Panc1 (cell line): ENCODE measurements around the gene GRK6.

Experiments
- POLR2AphosphoS5 ChIP-seq: IDR thresholded peaks from 2 replicates; pipeline ENCODE4 v1.6.1; 2012; ENCODE audit warnings: mild to moderate bottlenecking, low read depth, low read length, moderate library complexity
- SIN3A ChIP-seq: IDR thresholded peaks from 2 replicates; pipeline ENCODE4 v1.6.1; 2012; ENCODE audit warnings: low read depth, mild to moderate bottlenecking, low read length, moderate library complexity, borderline replicate concordance; ENCODE audit not compliant: insufficient read depth
- TCF7L2 ChIP-seq: IDR thresholded peaks from 2 replicates; pipeline ENCODE4 v1.6.1; 2011; ENCODE audit warnings: mild to moderate bottlenecking, low read depth, low read length, inconsistent platforms
- TF ChIP-seq, protein P1 (sequence below): fragments of 450-650 bp; IDR thresholded peaks from 2 replicates; pipeline ENCODE4 v1.5.1; 2017; ENCODE audit warnings: mild to moderate bottlenecking
- TF ChIP-seq, protein P2 (sequence below), 2 experiments: IDR thresholded peaks; 2 replicates each; pipeline ENCODE4 v1.6.1; 2011 to 2012; ENCODE audit warnings: low read depth in 2 of 2, control low read depth in 1 of 2, low read length in 1 of 2, mild to moderate bottlenecking in 1 of 2, moderate library complexity in 1 of 2; ENCODE audit not compliant: insufficient read depth in 1 of 2

DNA sequence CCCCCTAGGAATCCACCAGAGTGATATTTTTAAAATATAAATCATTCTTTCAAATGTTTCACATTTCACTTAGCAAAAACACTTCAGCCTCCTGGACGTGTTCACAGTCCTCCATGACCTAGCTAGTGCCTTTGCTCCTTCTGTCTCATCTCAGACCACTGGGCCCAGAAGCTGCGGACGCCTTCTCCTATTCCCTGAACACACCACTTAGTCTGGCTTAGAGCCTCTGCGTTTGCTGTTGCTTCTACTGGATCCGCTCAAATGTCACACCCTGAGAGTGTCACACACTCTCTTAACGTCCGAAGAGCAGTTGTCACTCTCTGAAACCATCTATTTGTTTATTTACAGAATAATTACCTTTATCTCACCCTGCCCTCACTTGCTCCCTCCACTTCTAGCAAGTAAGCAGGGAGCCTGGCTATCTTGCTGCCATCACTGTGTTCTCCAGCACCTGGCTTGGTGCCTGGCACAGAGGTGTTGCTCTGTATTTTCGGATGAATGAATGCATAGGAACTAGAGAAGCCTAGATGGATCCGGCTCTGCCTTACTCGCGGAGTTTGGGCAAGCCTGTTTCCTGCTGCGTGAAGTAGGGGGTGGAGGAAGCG lies 1.2 kb upstream of the GRK6 start:
- TF ChIP-seq, protein P1, sequence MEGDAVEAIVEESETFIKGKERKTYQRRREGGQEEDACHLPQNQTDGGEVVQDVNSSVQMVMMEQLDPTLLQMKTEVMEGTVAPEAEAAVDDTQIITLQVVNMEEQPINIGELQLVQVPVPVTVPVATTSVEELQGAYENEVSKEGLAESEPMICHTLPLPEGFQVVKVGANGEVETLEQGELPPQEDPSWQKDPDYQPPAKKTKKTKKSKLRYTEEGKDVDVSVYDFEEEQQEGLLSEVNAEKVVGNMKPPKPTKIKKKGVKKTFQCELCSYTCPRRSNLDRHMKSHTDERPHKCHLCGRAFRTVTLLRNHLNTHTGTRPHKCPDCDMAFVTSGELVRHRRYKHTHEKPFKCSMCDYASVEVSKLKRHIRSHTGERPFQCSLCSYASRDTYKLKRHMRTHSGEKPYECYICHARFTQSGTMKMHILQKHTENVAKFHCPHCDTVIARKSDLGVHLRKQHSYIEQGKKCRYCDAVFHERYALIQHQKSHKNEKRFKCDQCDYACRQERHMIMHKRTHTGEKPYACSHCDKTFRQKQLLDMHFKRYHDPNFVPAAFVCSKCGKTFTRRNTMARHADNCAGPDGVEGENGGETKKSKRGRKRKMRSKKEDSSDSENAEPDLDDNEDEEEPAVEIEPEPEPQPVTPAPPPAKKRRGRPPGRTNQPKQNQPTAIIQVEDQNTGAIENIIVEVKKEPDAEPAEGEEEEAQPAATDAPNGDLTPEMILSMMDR = no peak
- TF ChIP-seq POLR2AphosphoS5 (no peak), SIN3A (no peak), TCF7L2 (no peak)
- TF ChIP-seq, protein P2, sequence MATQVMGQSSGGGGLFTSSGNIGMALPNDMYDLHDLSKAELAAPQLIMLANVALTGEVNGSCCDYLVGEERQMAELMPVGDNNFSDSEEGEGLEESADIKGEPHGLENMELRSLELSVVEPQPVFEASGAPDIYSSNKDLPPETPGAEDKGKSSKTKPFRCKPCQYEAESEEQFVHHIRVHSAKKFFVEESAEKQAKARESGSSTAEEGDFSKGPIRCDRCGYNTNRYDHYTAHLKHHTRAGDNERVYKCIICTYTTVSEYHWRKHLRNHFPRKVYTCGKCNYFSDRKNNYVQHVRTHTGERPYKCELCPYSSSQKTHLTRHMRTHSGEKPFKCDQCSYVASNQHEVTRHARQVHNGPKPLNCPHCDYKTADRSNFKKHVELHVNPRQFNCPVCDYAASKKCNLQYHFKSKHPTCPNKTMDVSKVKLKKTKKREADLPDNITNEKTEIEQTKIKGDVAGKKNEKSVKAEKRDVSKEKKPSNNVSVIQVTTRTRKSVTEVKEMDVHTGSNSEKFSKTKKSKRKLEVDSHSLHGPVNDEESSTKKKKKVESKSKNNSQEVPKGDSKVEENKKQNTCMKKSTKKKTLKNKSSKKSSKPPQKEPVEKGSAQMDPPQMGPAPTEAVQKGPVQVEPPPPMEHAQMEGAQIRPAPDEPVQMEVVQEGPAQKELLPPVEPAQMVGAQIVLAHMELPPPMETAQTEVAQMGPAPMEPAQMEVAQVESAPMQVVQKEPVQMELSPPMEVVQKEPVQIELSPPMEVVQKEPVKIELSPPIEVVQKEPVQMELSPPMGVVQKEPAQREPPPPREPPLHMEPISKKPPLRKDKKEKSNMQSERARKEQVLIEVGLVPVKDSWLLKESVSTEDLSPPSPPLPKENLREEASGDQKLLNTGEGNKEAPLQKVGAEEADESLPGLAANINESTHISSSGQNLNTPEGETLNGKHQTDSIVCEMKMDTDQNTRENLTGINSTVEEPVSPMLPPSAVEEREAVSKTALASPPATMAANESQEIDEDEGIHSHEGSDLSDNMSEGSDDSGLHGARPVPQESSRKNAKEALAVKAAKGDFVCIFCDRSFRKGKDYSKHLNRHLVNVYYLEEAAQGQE (IDR thresholded peaks at IDR 0.05; ENCODE audit: insufficient read depth in 1 of 2, low read depth in 2 of 2, low read length in 1 of 2) = no peak
